GM21723 (cell line): Measurements from ENCODE around the gene GIN1.

Experiments used
- ATAC-seq: cut with Tn5 transposase; IDR thresholded peaks from one replicate; pipeline ENCODE4 v1.9.1; 2021; ENCODE audit warnings: mild to moderate bottlenecking, moderate library complexity; ENCODE audit not compliant: unreplicated experiment

GIN1 gene

GRCh38 chr5:103037673-103038455, 82.1 kb downstream of the GIN1 start:
- ATAC-seq: no peak

GRCh38 chr5:103036601-103037000, 83.3 kb downstream of the GIN1 start:
- ATAC-seq: no peak
